Colon (tissue), 2 donors: Measurements from ENCODE around the gene ZNF217.
"Not testable (repeated sequence)": the region's sequence is repeated elsewhere in the genome, so short reads cannot be mapped to it uniquely, and the experiment has no call there.

Source experiments
- FAIRE-seq: peaks from 2 replicates; lab custom pipeline; 2012; peaks lifted over from hg19 to GRCh38; lab: Jason Lieb, UNC
- donor health status: control.
- donor health status: control.

Gene ZNF217

DNA sequence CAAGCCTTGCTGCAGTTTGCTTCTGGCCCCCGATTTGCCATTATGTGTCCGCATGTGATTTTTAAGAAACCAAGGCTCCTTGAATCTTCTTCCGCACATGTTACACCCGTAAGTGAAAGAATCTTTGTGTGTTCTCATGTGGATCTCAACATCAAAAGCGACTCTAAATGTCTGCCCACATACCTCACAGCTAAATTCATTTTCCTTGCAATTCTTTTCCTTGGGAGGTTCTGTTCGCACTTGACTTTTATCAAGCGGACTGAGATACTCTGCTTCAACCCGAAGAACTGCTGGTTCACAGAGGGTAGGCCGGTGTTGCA, 11.4 kb downstream of the ZNF217 start:
- FAIRE-seq = no peak

DNA sequence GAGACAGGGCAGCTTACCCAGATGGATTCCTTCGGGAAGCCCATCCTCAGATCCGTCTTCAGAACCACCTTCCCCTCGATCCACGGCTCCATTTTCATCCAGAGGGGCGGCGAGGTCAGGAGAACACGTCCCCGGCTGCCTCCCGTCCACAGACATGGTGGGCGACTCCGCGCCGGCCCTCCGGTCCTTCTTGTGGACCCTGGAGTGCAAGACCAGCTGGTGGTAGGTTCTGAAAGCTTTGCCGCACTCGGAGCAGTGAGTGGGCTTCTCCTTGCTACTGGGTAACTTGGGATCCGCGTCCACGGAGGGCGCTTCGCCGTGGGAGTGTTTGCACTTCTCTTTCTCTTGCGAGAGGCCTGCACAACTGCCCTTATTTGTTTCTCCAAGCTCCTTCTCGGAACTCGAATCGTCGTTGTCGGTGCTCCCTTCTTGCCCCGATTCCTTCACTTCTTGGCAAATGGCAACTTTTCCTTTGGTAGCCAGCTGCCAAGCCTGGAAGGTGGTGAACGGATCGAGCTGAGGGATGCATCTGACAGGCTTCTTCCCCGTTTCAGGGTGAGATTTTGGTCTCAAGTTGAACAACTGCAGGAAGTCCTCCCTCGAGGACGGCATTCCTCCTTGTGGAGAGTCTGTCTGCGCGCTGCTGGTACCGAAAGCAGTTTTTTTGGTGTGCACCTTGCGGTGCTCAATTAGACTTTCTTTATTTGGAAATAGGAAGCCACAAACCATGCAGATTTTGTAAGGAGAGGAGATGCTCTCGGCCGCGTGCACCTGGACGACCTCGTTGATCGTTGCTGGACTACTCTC, 12.0 kb downstream of the ZNF217 start:
- no peak for FAIRE-seq

DNA sequence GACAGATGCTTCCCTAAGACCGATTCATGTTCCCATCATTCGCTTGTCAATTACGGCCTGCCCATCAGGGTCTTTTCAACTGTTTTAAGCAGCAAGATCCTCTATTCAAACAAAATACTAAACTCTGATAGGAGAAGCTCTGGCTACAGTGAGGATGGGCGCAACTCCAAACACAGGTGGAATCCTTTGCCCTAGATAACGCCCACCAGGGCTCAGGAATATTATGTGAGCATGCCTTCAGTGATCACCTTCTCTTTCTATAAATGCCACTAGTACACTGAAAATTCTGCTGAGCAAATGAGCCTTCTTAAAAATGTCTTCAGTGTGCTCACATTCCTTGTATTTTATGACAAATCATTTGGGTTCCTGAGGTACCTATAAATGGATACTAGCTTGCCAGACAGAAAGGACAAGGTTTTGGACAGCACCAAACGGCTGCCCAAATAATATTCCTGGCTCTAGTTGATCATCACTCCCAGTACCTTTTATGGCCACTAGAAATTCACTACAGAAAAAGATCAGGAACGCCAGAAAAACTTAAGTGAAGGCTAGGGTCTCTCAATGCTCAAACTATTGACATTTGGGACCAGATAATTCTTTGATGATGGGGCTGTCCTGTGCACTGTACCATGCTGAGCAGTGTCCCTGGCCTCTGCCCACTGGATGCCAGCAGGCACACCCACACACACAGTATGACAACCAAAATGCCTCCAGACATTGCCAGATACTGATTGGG, 13.1 kb downstream of the ZNF217 start:
- FAIRE-seq = no peak

DNA sequence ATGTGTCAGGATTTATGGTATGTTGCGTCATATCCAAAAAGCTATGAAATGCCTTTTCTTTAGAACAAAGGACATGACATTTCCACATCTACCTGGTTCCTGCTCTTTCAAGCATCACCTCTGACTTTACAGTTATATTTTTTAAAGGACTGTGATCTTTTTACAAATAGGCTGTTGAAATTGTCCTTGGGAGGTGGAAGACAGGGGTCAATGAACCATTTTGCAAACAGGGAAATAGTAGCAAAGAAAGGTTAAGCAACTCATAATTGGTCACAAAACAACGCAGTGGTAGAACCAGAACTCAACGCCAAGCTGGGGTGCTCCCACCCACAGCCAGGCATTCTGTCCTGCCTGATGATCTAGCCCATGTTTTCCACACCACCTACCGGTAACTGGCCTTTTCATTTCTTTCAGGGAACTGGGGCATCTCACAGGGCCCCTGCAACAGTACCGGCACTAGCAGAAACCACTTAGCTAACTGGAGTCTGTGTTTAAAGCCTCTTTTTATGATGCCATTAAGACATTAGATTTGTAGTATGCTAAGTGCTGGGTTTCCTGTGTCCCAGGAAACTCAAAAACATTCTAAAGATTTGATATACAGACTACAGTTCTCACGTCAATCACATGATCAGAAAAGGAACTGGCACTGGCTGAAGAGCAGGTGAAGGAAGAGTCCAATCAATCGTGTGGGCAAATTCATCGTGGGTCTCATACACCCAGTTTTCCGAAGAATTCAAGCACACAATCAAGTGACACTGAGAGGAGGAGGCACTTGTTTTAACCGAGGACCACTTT, 13.9 kb downstream of the ZNF217 start:
- no peak for FAIRE-seq

DNA sequence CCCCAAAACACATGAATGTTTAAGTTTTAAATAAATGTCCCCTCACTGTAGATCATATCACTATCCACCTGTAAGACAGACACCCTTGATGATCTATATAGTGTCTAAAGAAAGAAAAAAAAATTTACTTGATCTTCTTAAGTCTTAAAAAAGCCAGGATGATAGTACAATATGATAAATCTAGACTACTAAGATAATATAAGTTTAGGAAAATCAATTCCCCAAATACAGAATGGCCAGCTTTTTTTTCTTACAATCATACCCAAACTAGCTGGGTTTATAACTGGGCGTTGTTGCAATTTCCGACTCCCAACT, 14.4 kb downstream of the ZNF217 start:
- no peak for FAIRE-seq

DNA sequence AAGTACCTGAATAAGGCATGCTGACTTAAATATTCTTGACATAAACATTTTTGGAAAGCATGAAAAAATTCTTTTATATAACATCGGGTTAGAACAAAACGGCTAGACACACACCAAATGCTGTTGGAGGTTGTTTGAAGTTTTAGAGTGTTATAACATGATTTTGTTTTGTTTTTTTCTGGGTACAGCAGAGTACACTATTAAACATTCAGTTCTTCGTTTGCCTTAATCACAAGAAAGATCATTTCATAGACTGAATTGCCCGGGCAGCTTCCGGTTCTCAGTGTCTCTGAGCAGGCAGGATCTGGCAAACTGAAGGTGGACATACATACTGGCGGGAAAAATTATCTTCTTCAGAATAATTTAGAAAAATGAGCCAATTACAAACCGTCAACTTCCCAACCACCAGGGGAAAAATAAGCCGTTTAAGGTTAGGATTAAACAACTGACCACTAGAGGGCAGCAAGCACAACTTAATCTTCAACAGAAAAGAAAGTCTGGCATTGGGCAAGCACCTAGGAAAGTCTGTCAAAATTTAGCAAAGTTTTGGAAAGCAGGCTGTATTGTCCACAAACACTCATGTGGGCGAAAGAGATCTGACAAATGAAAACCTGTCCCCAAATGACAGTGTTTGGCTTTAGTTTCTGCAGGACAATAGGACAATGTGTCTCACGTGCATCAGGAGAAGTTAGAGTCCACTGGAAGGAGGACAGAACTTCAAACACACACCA, 15.0 kb downstream of the ZNF217 start:
- no peak for FAIRE-seq

DNA sequence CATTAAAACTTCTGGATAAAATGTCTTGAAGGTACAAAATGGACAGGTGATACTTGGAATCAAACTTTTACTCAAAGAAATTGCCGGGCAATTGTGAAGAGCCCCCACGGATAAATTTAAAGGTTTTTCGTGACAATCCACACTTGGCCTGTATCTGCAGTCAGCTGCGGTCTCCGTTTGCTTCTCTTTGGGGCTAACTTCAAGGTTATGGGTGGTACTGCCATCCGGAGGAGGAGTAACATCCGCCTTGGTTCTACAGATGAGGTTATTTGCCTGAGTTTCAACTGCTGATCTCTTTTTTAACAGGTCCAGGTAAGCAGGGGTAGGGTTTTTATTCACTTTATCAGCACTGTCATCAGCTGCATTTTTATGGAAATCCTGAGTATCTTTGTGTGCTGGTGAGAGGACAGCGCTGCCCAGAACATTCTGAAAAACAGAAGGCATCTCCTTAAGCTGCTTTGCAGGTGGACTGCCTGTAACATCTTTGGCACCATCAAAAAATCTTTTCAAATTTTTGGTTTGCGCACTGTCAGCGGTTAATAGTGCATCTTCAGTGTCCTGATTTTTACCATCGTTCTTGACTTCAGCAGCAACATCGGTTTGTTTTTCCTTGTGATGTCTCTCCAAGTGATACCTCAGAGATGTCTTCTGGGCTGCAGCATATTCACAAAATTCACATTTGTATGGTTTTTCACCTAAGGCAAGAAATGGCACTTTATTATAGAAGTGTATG, 16.9 kb downstream of the ZNF217 start:
- no peak for FAIRE-seq

DNA sequence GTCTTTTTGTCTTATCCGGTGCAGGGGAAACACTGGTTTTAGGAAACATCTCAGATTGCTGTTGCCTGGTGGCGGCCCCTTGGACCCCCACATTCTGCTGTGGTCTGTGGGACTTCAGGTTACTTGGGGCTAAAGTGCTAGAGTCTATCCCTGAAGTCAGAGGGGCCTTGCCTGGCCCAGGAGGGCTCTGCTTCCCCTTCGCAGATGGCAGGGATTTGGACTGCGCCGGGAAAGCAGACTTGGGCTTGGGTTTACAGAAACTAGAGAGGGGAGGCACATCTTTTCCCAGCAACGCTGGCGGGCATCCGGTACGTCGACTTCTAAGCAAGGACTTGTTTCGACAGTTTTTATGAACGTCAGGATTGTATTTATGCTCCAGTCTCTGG, 17.5 kb downstream of the ZNF217 start:
- no peak for FAIRE-seq

DNA sequence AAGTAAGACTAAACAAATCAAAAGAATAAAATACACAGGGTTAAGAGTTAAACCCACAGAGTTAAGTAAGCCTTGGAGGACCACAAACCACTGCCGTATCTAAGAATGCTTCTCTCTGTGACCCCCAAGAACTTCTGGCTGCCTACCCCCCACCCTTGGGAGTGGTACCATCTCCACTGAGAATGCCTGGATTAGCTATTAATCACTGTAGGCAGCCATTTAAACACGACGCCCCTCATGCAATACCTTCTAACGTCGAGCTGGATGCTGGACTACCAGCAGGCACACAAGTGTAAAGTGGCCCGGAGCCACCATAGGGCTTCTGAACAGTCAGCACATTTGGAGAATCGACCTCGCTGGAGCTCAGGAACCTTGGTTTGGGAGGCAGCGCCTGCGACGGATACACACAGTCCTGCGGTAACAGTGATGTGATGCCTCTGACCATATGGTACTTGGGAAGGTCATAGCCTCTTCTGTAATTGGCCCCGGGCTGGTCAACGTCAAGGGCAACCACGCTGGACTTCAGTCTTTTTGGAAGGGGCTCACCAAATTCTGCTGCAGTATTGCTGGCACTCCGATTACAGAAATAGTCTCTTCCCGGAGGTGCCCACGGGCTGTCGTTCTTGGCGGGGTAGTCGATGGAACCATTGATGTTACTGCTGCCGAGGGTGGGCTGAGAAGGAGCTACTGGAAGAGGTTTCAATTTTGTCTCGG, 18.0 kb downstream of the ZNF217 start:
- no peak for FAIRE-seq

DNA sequence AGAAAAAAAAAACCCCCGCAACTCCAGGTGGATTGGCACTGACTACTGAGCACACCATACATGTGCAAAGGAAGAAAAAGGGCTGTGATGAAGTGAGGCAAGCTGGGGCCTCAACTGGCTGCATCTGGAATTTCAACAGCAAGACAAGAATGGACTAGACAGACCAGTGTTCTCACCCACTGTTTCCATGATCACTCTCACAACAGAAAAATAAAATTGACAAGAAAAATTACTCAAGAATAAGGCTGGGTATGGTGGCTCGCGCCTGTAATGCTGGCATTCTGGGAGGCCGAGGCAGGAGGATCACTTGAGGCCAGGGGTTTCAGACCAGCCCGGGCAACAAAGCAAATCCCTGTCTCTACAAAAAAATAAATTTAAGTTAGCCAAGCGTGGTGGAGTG, 18.8 kb downstream of the ZNF217 start:
- no peak for FAIRE-seq

DNA sequence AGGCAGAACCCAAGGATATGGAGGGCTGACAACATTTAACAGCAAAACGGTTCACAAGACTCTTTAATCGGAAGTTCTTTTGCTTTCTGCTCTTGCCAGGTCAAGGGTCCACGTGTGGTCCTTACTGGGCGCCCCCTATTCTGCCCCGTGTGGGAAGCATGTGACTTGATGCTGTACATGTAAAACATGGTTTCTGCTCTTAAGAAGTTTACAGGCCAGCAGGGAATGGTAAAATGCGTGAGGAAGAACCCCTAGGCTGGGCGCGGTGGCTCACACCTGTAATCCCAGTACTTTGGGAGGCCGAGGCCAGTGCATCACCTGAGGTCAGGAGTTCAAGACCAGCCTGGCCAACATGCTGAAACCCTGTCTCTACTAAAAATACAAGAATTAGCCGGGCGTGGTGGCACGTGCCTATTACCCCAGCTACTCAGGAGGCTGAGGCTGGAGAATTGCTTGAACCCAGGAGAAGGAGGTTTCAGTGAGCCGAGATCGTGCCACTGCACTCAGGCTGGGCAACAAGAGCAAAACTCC, 19.3 kb downstream of the ZNF217 start:
- FAIRE-seq = no peak

DNA sequence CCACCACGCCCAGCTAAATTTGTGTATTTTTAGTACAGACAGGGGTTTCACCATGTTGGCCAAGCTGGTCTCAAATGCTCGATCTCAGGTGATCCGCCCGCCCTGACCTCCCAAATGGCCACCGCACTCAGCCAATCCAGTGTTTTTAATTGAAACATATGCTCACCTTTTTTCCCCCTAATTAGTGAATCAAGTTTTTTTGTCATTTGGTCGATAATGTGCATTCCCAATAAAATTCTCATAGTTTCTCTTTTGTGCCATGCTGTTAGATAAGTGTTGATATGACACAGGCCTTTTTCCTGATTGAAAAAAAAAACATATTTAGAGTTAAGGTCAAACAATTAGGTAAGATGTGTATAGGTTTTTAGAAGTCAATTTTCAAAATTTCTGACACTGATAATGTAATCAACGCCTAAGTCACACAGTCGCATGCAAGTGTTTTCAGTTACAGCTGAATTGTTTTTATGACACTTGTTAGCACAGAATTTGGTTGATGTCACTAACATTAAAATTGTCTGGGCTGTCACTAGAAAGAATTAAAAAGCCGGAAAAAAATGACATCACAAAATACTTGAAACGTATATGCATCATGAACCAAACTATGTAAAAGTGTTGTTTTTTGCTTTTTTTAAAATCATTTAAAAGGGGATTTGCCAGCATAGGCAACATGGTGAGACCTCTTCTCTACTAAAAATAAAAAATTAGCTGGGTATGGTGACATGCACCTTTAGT, 21.9 kb downstream of the ZNF217 start:
- FAIRE-seq = no peak

DNA sequence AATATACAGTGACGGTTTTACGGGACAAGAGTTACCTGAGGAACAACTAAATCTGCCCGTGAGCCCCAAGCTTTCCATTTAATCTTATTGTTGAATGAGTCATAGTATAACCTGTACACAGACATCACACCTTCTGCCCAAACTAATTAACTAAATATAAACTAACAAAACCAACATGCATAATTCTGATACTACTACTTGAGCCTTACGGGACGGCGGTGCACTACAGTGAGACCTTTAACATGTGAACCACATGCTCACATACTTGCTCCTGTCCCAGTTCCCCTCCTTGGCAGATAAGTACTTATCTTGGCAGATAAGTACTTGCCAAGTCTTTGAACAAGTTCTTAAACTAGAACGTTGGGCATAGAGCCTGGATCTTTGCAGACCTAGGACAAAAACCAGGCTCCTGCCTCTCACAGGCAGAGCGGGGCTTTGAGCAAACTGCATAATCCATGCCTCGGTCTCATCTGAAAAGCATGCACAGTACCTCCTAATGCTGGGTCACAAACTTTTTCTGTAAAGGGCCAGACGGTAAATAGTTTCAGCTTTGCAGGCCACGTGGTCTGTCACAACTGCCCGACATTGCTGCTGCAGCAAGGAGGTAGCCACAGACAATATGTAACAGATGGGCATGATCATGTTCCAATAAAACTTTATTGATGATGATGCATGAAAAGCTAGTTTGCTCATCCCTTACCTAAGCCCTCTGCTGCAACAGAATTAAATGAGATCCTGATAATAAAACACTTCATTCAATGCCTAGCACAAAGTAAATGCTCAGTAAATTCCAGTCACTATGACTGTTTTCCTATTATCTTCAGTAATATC, 23.0 kb downstream of the ZNF217 start:
- FAIRE-seq = no peak

DNA sequence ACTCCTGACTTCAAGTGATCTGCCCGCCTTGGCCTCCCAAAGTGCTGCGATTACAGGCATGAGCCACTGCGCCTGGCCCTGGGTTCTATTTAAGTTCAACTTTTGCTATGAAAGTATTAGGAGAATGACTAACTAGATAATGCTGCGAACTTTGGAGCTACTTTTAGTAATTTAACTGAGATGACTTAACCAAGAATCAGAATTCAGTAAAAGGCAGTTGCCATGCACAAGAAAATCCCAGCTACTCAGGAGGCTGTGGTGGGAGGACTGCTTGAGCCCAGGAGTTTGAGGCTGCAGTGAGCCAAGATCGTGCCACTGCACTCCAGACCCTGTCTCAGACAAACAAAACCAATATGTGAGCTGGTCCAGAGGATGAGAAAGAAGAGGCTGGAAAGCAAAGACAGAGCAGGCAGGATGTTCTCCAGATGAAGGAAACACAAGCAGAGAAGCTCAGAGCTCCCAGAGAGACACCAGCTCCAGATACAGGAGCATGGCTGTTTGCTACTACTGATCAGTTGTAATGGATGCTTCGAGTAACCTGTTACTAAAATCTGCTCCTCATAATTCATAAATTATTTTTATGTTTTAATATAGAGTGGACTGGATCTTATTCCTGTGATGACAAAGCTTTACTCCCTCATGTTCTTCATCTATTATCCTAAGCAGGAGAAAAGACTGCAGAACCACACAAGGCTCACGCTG, 23.9 kb downstream of the ZNF217 start:
- no peak for FAIRE-seq

DNA sequence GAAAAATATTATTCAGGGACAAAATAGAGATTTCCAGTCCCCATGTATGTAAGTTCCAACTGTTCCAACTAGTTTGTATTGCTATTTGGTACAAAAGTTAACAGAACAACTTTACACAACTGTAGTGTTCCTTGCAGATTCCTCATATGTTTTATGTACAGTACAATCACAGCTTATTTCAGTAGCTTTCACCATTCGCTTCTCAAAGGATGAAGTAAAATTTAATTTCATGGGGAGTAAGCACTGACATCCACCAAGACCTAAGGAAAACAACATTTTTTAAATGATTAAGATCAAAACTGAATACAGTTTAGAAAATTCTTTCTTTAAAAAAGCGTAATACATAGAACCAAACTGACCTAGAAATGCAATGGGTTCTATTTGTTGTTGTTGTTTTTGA, 24.6 kb downstream of the ZNF217 start:
- no peak for FAIRE-seq

DNA sequence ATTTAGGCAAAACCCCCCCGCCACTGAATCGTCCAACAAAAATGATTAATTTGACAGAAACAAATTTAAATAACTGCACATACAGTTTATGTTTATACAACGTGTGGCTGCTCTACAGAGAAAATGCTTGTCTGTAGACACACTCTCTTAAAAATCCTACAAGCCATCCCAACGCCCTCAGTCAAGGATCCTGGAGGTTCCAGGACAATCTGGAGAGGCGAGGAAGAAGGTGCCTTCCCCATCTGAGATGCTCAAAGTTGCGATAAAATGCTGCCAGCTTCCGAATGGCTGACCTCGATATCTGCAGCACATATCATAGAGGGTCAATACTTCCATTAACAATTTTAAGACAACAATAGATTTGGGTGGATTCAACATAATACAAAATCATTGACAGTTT, 25.3 kb downstream of the ZNF217 start:
- FAIRE-seq = no peak

DNA sequence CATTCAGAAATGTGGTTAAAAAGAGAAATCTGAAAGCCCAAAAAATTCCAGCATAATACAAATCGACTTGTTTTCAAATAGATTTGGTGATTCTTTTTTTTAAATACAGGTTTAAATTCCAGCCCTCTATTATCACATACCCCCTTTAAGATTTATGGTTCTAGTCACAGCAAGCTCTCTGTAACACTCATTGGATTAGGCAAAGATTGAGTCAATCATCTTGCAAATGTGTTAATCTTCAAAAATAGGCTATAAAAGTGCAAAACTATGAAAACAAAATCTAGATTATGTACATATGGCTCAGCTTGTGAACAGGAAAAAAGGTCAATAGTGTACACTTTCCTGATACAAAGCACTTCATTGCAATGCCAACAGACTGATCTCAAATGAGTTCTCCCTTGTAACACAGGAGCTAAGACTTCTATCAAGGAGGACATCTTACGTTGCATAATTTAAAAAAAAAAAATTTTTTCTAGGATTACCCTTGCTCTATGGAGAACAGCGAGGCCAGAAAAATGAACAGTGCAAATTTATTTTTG, 26.2 kb downstream of the ZNF217 start:
- FAIRE-seq = no peak

DNA sequence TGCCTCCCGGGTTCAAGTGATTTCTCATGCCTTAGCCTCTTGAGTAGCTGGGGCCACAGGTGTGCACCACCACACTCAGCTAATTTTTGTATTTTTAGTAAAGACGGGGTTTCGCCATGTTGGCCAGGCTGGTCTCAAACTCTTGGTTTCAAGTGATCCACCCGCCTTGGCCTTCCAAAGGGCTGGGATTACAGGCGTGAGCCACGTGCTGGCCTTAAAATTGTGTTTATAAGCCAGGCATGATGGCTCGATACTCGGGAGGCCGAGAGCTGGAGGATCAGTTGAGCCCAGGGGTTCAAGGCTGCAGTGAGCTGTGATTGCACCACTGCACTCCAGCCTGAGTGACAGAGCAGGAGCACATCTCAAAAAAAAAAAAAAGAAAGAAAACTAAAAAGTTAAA, 27.0 kb downstream of the ZNF217 start:
- FAIRE-seq = not testable (repeated sequence)
